ENCODE data around the gene RCBTB2.

- TF ChIP-seq CTCF (IDR thresholded peaks at IDR 0.05; ENCODE audit: low read length) (no peak), EZH2 (IDR thresholded peaks at IDR 0.05; ENCODE audit: borderline replicate concordance, low read length) (no peak)
Observed at GRCh38 chr13:48446464-48446863, 86.4 kb downstream of the RCBTB2 start.

Data from OCI-LY1 (cell line).